Renal cortex interstitium (tissue), 11 donors: ENCODE measurements around the gene GIMAP8. TPM values are rescaled to one million over a fixed set of nuclear protein-coding genes. Genes with fewer than 3 reads are reported as not detected.
"Not testable (repeated sequence)": the region's sequence is repeated elsewhere in the genome, so short reads cannot be mapped to it uniquely, and the experiment has no call there.

ENCODE experiments used
- DNase-seq, 11 donors: peaks; one replicate each; pipeline ENCODE4 v3.0.0-alpha.2; 2013; ENCODE audit warnings: low read depth in 9 of 11, low spot score in 4 of 11; ENCODE audit errors: extremely low read depth in 1 of 11
- polyA plus RNA-seq, 3 donors: library from polyadenylated mRNA; unstranded; fragments of 120-200 nt; gene quantifications; one replicate each; pipeline ENCODE4 v1.2.1, GENCODE V29; 2013; ENCODE audit not compliant: insufficient read length in 3 of 3

Gene GIMAP8
- polyA plus RNA-seq, 3 donors: 7.1 to 10.4 (median 9.4) TPM

DNA sequence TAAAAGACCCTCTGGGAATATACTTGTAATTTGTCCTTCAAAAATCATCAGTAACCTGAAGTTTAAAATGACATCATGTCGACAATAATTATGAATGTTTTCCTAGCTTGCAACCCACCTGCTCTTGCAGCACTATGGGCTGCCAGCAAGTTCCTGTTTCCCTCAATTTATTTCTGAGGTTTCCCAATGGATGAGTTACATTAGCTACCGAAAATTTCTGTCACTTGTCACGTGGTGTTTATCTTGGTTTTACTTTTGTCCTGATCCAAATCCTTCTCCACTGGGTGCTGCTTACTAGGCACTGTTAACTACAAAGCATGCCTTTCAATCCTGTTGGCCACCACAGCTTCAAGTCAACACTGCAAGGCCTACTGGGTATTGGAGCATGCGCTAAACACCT lies 31.5 kb downstream of the GIMAP8 start:
- DNase-seq: no peak

DNA sequence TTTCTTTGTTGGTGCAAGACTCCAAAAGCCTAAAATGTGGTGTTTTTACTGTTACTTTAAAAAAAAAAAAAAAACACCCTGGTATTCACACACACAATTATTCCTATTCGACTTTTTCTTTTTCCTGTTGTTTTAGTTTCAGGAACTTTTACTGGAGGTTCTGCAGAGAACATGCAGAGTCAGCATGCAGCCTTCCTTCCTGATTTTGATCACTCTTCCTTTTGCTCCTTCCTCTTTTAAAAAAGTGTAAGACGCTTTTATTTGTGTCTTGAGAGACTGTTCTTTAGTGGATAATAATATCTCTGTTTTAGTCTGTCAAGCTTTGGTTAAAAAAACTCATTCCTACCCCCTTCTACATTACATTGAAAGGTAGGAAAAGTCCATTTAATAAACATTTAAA lies 33.1 kb downstream of the GIMAP8 start:
- not testable (repeated sequence) for DNase-seq

DNA sequence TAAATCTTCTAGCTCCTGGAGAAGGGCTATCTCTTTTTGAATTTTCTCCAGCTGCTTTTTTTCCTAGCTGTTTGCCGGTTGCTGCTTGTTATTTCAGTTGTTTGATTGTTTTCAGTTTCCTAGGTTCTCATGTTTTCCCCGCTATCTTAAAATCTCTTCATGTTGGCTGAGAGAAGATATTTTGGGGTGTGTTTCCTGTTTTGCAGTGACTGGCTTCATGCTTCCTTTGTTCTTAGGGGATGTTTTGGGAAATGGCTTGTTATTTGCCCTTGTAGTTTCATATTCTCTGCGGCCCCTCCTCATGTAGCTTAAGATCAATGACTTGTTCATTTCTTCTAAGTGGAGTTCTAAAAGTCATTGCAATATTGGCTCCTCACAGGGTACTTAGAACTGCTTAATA lies 33.6 kb downstream of the GIMAP8 start:
- not testable (repeated sequence) for DNase-seq

DNA sequence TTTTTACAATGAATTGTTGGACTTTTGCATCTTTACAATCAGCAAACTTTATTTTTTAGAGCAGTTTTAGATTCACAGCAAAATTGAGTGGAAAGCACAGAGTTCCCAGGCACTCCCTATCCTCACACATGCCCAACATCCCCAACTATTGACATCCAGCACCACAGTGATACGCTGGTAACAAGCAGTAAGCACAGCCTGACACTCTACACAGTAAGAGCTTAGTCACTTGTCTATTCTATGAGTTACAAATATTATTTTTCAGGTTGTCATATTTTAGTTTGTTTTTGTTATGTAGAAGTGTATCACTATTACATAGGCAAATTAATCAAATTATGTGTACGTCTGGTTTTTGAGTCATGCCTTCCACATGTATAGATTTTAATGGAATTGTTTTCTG lies 37.2 kb downstream of the GIMAP8 start:
- no peak for DNase-seq

DNA sequence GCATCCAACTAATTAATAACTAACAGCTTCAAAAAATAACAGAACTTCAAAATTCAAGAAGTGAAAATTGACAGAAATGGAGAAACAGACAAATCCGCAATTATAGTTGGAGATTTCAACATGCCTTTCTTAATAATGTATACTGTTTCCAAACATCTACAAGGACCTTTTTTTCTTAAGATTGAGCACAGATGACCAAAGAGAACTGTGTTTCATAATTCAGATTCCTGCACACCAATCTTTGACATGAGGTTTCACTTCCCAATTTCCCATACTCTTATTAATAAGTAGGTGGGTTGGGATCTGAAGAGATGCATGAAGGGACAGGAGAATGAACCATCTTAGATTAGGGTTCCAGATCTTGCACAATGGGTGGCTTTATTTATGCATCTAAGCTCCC lies 39.4 kb downstream of the GIMAP8 start:
- DNase-seq: no peak

DNA sequence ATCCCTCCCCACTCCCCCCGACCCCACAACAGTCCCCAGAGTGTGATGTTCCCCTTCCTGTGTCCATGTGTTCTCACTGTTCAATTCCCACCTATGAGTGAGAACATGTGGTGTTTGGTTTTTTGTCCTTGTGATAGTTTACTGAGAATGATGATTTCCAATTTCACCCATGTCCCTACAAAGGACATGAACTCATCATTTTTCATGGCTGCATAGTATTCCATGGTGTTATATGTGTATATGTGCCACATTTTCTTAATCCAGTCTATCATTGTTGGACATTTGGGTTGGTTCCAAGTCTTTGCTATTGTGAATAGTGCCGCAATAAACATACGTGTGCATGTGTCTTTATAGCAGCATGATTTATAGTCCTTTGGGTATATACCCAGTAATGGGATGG lies 43.0 kb downstream of the GIMAP8 start:
- not testable (repeated sequence) for DNase-seq

DNA sequence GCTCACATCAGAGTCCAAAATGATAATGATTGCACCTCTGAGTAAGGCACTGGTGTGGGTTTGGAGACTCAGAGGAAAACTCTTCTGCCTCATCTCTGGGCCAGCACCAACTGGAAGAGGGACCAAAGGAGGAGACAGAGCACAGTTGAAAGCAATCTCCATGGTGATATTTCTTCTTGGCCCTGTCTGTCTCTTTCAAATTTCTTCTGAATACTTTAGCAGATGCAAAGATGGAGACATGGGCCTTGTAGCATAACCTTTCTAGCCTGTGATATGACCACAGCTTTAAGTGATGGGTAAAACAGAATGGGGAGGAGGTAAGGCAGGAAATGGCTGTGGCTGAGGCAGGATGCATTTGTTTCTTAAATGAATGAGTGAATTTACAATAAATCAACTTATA lies 52.1 kb downstream of the GIMAP8 start:
- no peak for DNase-seq

DNA sequence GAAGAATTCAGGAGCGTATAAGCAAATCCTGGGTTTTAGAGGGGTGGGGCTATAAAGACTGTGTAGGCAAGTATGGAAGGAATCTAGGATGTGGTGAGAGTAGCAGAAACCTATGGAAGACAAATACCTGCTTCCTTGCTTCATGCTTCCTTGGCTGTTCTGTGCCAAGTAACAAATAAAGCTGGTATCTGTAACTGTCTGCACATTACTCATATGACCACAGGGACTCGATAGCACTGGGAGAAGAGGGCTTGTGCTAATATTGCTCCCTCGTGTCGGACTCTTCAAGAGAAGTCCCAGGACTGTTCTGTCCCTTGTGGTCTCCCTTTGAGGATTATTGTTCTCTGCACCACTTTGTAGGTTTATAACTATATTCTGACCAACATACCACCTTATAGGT lies 52.7 kb downstream of the GIMAP8 start:
- DNase-seq: no peak

DNA sequence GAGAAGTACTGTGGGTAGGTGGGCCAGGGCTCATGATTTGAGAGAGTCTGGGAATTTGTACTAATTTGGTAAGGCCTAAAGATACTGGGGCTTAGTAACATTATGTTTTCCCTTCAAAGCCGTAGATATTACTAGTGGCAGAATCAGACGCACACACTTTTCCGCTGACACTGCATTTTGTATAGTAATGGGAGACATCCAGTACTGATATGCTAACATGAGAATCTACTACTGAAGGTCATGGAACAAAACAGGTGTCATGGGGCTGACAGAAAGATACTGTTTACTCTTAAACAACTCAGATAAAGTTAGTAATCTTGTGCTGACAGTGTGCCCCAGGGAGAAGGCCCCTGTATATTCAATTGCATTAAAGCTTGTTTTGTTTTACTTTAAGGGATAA lies 53.2 kb downstream of the GIMAP8 start:
- DNase-seq: no peak

DNA sequence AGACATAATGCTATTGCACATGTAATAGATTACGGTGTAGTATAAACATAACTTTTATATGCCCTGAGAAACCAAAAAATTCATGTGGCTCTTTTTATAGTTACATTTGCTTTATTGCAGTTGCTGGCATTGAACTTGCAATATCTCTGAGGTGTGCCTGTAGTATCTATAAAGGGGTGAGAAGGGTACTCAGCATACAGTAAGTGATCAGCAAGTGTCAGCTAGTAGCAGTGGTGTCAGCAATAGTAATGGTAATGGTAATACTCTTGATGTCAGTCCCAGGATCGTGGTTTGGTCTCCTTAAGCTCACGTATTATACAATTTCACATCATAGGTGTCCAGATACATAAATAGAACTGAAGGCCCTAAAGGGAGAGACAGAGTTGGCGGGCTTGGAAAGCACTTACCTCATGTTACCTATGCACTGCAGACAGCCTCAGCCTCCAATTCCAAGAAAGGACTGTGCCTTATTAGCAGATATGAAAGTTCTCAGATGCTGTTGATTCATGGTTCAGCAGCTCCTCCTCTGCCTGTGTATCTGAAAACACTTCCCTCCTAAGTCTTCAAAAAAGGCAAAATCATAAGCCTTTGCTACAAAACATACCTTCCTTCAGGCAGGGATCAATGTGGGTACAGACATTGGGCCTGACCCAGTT lies 57.6 kb downstream of the GIMAP8 start:
- no peak for DNase-seq

DNA sequence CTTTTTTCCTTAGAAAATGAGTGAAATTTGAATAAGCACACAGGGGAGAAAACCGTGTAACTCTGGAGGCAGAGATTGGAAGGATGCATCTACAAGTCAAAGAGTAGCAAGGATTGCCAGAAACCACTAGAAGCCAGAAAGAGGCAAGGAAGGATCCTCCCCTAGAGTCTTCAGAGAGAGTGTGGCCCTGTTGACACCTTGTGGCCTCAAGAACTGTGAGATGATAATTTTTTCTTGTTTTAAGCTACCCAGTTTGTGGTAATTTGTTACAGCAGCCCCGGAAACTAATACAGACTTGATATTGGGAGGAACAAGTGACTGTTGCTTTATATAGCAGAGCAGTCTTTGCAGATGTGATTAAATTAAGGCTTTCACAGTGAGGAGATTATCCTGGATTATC lies 60.6 kb downstream of the GIMAP8 start:
- DNase-seq: no peak

DNA sequence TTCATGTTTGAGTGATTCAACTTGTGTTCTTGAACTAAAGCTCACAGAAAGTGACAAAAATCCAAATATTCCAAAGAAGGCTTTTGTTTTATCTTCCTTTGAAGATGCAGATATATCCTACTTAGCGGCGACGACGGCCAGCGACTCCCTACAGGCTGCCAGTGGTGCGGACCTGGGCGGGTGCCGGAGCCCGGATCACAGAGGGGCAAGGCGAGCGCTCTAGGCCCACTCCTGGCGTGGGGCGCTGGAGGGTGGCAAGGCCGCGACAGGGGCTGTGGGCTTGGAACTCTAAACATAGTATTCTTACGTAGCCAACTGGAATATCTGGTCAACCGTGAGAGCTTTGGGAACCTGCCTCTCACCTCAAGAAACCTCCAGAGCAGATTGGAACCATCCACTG lies 63.3 kb downstream of the GIMAP8 start:
- no peak for DNase-seq

DNA sequence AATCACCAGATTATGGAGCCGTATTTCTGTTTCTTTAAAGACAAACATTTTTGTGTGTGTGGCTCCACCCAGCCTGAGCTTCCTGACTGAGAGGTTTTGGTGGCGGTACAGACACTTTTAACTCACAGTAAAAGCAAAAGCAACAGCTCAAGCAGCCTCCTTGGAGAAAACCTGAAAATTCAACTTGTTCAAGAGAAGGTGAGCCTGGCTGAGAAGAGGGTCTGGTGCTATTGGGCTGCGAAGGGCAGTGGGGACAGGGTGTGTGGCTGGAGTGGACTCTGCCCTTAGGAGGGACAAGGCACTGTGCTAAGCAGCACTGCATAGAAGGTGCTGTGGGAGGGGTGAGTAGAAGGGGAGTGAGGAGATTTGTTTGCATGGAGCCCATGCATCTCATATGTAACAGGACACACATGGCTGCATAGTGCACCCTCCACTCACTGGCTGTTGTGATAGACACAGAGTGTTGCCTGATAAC lies 64.4 kb downstream of the GIMAP8 start, which contains the start of gene GIMAP7:
Gene GIMAP7 (plus strand): TSS at position 125 of the 475 bp plus-strand sequence. CDS start 5,103 bp downstream, outside the sequence.
- DNase-seq: no peak

DNA sequence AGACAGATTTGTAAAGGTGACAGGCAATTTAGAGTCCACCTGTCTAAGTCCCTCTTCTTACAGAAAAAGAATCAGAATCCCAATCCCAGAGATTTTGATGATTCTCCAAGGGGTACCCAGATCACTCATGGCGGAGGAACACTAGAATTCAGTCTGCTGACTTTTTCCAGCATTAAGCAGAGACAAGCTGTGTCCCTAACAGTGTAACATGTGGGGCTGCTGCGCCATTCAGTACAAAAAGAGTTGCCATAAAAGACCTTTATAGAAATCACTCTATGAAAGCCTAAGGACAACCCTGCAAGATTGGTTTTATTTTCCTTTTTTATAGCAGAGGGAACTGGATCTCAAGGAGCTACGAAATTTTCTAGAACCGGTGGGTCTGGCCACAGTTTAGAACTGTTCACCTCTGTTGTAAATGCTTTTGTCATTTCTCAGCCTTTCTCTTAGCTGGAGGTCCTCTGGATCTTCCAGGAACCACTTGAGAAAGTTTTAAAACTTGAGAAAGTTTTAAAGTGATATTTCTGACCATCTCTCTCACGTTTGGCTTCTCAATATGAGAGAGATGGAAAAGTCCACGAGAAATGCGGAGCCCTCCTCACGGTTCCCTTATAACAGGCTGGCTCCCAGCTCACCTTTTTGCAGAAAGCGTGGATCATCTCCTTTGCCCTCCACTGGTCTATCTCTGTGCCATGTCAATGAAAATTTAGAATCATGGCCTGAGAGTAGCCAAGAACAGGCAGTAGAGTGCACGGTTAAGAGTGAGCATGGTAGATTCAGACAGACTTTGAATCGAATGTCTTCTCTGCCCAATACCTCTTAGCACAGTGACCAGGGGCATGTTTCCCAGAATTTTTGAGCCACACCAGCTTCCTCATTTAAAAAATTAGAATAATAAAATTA lies 65.1 kb downstream of the GIMAP8 start:
- DNase-seq: no peak

DNA sequence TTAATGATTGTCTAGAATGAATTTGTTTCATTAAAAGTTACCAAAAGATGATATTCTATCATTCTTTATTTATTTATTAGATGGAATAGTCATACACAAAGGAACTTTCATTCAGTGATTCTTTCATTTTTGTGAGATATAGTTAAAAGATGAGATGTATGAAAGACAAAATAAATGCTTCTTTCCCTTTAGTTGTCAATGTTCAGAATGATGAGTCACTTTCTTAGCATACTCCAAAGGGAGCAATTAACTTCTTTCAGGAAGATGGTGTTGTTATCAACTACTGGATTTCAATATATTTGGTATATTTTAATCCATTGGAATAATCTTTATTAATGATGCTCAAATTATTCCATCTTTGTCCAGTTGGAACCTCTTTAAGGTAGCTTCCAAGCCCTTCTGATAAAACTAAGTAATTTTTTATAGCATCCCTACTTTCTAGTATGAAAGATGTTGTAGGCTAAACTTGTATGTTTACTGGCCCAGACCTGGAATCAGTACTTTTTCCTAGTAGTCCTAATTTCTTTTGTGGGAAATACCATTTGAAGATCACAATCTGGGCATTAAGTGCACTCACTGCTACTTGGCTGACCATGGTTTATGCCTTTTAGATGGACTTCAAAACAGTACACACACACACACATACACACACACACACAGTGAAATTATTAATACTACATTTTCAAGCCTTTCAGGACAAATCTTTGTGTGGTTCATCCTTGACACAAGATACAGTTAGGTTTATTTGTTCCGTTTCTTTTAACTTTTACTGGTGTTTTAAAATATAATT lies 66.7 kb downstream of the GIMAP8 start:
- DNase-seq: no peak

DNA sequence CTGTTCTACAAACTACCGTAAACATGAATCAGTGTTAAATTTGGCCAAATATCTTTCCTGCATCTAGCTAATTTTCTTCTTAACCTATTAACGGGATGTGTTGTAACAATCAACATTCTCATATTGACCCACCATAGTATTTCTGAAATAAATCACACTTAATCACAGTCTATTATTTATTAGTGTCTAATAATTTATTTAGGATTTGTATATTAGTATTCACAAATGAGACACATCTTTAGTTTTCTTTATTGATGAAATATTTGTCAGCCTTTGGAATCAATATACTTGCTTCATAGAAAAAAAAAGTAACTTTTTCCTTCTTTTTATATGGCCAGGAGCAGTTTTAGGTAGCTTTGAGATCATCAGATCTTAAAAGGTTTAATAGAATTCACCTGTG lies 68.9 kb downstream of the GIMAP8 start:
- DNase-seq: no peak

DNA sequence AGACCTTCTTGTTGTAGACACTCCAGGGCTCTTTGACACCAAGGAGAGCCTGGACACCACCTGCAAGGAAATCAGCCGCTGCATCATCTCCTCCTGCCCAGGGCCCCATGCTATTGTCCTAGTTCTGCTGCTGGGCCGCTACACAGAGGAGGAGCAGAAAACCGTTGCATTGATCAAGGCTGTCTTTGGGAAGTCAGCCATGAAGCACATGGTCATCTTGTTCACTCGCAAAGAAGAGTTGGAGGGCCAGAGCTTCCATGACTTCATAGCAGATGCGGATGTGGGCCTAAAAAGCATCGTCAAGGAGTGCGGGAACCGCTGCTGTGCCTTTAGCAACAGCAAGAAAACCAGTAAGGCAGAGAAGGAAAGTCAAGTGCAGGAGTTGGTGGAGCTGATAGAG lies 69.7 kb downstream of the GIMAP8 start:
- no peak for DNase-seq

DNA sequence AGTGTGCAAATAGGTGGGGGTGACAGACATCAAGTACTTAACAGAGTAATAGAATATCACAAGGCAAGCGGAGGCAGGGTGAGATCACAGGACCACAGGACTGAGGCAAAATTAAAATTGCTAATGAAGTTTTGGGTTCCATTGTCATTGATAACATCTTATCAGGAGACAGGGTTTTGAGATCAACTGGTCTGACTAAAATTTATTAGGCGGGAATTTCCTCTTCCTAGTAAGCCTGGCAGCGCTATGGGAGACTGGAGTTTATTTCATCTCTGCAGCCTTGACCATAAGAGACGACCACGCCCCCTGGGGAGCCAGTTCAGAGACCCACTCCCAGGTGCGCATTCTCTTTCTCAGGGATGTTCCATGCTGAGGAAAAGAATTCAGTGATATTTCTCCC lies 72.5 kb downstream of the GIMAP8 start:
- DNase-seq: not testable (repeated sequence)

DNA sequence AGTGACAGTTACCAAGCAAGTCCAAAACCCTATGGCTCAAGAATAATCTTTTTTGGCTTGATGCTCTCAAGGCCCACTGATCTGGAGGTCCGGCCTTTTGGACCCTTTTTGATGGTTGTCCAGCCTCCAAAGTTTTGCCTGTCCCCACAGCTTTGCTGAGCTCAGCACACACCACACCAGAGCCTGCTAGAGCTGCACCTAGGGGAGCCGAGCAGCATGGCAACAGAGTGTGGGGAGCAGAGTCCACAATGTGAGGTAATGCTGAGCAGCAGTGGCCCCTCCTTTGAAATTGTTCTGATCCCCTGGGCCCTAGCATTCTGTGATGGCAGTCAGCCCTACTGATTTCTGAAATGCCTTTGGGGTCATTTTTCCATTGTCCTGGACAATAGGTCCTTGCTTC lies 73.6 kb downstream of the GIMAP8 start:
- no peak for DNase-seq
